ENCODE measurements around the gene NTHL1. TPM values are rescaled to one million over a fixed set of nuclear protein-coding genes. Genes with fewer than 3 reads are reported as not detected.

Gene NTHL1
- total RNA-seq, 1 experiment from 2014 or later = 51.6 TPM

DNA sequence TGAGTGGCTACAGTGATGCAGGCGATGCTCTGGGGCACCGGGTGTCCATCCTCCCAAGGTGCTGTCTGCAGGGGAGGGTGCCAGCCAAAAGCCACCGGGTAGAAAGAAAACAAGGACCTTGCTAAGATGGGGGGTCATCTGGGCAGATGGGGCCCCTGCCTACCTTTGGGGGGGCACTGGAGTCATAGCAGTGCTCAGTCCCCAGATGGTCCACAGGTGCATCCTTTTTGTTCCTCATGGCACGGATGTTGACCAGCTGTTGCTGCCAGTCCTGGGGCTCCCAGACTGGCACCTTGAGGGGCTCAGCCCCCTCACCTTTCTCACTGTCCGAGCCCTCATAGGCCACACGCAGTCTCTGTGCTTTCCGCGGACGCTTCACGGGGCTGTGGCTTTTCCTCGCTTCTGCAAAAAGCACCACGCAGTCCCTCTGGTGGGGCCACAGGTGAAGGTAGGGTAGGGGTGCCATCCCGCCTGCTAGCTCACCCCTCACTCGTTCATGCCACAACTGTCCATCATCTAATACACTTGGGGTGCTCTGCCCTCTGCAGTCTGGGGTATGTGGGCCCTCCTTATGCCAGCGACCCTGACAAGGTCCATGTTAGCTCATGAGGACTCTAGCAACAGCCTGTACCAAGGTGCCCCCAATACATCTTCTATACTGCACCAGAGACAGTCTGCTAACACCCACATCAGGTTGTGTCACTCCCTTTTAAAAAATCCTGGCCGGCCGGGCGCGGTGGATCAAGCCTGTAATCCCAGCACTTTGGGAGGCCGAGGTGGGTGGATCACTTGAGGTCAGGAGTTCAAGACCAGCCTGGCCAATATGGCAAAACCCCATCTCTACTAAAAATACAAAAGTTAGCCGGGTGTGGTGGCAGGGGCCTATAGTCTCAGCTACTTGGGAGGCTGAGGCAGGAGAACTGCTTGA, 1.4 kb downstream of the NTHL1 start:
- no TSS peak for BruUV-seq (replicated peaks)
- CTCF ChIA-PET = no interaction called here
- intact Hi-C loops (cut with micrococcal nuclease; ENCODE audit: unreplicated experiment) = no loop called here
- Histone ChIP-seq H3K4me1 (ENCODE audit: insufficient read depth, low read length, poor library complexity, severe bottlenecking) (no peaks in the 10 kb centered on the region), H3K9me3 (ENCODE audit: low read depth, low read length, poor library complexity, severe bottlenecking) (no peaks in the 10 kb centered on the region), H3K27me3 (replicated peaks; ENCODE audit: insufficient read depth, low read depth, low read length, poor library complexity) (no peaks in the 10 kb centered on the region), H3K36me3 (ENCODE audit: insufficient read depth, low read length, poor library complexity, severe bottlenecking) (peaks cover 4% of the 10 kb centered on the region), H3K27ac (ENCODE audit: low read depth, low read length, poor library complexity, severe bottlenecking) (no peak overlapping the region), H3K4me3 (ENCODE audit: low read depth, low read length, poor library complexity, severe bottlenecking) (peak overlapping the region; percentile 93)
- POLR2A ChIA-PET (ENCODE audit: low non-redundant PET) = no interaction called here
- no peak for DNase-seq (ENCODE audit: low spot score)
- TF ChIP-seq EZH2 (IDR thresholded peaks at IDR 0.05; ENCODE audit: borderline replicate concordance, low read depth, low read length, poor library complexity, severe bottlenecking) = no peak
- TF ChIP-seq, protein P1, sequence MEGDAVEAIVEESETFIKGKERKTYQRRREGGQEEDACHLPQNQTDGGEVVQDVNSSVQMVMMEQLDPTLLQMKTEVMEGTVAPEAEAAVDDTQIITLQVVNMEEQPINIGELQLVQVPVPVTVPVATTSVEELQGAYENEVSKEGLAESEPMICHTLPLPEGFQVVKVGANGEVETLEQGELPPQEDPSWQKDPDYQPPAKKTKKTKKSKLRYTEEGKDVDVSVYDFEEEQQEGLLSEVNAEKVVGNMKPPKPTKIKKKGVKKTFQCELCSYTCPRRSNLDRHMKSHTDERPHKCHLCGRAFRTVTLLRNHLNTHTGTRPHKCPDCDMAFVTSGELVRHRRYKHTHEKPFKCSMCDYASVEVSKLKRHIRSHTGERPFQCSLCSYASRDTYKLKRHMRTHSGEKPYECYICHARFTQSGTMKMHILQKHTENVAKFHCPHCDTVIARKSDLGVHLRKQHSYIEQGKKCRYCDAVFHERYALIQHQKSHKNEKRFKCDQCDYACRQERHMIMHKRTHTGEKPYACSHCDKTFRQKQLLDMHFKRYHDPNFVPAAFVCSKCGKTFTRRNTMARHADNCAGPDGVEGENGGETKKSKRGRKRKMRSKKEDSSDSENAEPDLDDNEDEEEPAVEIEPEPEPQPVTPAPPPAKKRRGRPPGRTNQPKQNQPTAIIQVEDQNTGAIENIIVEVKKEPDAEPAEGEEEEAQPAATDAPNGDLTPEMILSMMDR (conservative IDR thresholded peaks at IDR 0.05; ENCODE audit: low read depth, low read length) = no peak

DNA sequence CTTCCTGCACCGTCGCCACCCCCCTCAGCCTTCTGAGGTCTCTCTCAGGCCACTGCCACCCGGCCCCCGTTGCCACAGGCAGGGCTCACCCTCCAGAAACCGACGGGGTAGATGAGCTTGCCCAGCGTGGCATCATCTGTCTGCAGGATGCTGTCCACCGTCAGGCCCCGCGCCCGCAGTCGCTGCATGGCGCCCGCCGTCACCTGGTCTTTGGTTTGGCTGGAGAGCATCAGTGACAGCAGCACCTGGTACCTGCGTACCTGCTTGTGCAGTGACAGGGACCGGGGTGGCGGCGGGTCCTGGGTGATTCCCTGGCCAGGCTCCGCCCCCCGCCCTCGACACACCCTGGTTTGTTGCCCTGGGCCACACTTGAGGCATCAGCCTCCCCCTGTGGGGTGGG, 3.1 kb downstream of the NTHL1 start:
- Histone ChIP-seq H3K9me3 (ENCODE audit: low read depth, low read length, poor library complexity, severe bottlenecking) (no peaks in the 10 kb centered on the region), H3K36me3 (ENCODE audit: insufficient read depth, low read length, poor library complexity, severe bottlenecking) (no peaks in the 10 kb centered on the region), H3K27ac (ENCODE audit: low read depth, low read length, poor library complexity, severe bottlenecking) (no peak overlapping the region), H3K4me3 (ENCODE audit: low read depth, low read length, poor library complexity, severe bottlenecking) (no peak overlapping the region), H3K27me3 (replicated peaks; ENCODE audit: insufficient read depth, low read depth, low read length, poor library complexity) (no peaks in the 10 kb centered on the region), H3K4me1 (ENCODE audit: insufficient read depth, low read length, poor library complexity, severe bottlenecking) (peaks cover 2% of the 10 kb centered on the region)
- no peak for DNase-seq (ENCODE audit: low spot score)
- POLR2A ChIA-PET (ENCODE audit: low non-redundant PET) = no interaction called here
- CTCF ChIA-PET = no interaction called here
- intact Hi-C loops (cut with micrococcal nuclease; ENCODE audit: unreplicated experiment) = no loop called here
- TF ChIP-seq, protein P1 (conservative IDR thresholded peaks at IDR 0.05; ENCODE audit: low read depth, low read length) = no peak
- TF ChIP-seq EZH2 (IDR thresholded peaks at IDR 0.05; ENCODE audit: borderline replicate concordance, low read depth, low read length, poor library complexity, severe bottlenecking) = no peak
- BruUV-seq (replicated peaks) = no TSS peak

DNA sequence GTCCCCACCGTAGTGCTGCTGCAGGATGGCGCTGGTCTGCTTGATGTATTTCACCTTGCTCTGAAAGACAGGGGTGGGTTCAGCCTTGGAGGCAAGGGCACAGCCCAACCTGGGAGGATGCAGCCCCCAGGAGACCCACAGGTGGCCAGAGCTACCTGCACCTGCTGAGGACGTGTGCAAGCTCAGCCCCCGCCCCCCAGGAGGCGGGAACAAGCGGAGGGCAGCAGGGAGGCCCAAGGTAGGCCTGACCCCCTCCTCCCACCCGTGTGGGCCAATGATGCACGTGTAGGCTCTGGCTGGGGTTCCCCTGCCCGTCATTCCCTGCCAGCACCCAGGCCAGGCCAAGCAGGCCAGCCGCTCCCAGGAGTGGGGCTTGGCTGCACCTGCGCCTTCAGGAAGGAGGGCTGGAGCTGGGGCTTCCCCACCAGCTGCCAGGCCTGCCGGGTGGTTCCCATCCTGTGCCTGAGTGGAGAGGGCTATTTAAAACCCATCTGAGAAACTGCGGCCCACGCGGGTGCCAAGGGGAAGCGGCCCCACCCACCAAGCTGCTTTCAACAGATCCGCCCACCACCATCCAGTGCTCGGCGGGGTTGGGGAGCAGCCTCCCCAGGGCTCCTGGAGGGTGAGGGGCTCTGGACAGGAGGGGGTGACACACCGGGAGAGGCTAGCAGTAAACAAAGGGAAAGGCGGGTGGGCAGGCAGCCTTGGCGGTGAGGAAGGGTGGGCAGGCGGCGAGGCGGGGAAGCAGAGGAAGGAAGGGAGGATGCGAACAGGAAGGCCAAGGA, 3.8 kb downstream of the NTHL1 start:
- no peaks in the 10 kb centered on the region for H3K27me3 ChIP-seq (replicated peaks; ENCODE audit: insufficient read depth, low read depth, low read length, poor library complexity)
- intact Hi-C loops (cut with micrococcal nuclease; ENCODE audit: unreplicated experiment) = no loop called here
- POLR2A ChIA-PET (ENCODE audit: low non-redundant PET) = no interaction called here
- BruUV-seq (replicated peaks) = no TSS peak
- TF ChIP-seq, protein P1 (conservative IDR thresholded peaks at IDR 0.05; ENCODE audit: low read depth, low read length) = no peak
- no peak for TF ChIP-seq EZH2 (IDR thresholded peaks at IDR 0.05; ENCODE audit: borderline replicate concordance, low read depth, low read length, poor library complexity, severe bottlenecking)
- no peaks in the 10 kb centered on the region for H3K9me3 ChIP-seq (ENCODE audit: low read depth, low read length, poor library complexity, severe bottlenecking)
- no peak overlapping the region for H3K27ac ChIP-seq (ENCODE audit: low read depth, low read length, poor library complexity, severe bottlenecking)
- no peak for DNase-seq (ENCODE audit: low spot score)
- no peaks in the 10 kb centered on the region for H3K36me3 ChIP-seq (ENCODE audit: insufficient read depth, low read length, poor library complexity, severe bottlenecking)
- peaks cover 9% of the 10 kb centered on the region for H3K4me1 ChIP-seq (ENCODE audit: insufficient read depth, low read length, poor library complexity, severe bottlenecking)
- H3K4me3 ChIP-seq (ENCODE audit: low read depth, low read length, poor library complexity, severe bottlenecking) = no peak overlapping the region
- CTCF ChIA-PET = no interaction called here
